Effector CD8-positive, alpha-beta T cell (primary cell): ENCODE results near the gene RAD51B.
"Not testable (repeated sequence)": the region's sequence is repeated elsewhere in the genome, so short reads cannot be mapped to it uniquely, and the experiment has no call there.

Experiments used
- DNase-seq: peaks from one replicate; lab custom pipeline; 2025; lab: John Stamatoyannopoulos, UW

The RAD51B gene

DNA sequence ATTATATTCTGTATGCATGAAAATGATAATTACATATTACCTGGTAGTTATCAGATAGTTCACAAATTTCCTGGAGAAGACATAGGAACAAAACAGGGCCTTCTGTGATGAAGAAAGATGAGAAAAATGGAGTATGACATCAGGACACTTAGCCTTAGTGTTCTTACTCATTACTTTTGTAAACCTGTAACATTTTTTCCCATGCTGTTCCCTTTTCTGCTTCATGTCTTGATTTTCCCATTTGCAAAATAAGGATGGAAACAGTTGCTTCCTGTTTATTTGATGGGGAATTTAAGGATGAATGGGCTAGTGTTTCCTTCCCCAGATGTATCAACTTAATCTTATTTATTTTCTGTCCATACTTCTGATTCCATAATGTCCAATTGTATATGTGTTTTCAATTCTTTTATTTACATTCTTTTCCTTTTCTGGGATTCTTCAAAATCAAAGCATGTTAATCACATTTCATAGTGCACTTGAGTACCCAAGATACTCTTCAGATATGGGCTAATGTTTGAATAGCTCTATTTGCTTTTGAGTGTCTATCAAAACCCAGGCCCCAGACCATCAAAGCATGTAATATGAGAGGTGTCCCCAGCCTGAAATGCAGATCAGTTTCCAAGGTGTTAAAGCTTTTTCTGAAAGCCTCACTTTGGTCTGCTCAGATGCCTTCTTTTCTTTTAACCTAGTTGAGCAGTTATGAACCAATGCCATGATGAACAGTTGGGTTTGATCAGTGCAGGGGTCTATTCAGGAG is 260.5 kb downstream of the RAD51B start:
- no peak for DNase-seq

DNA sequence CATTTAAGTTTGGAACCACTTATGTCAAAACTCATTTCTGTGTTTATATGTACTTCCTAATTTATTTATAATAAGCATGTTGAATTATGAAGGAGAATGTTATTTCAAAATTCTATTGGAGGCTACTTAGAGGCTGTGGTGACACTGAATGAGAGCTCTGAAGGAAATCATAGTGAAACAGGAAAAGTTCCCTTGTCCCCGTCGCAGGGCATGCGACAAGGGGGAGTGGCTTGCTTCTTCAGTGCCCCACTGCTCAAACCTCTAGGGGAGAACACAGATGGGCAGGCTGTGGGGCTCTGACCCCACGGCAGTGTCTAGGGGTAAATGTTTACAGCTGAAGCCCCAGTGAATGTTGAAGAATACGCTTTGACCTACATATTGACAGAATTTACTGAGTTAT is 261.9 kb downstream of the RAD51B start:
- DNase-seq: no peak

DNA sequence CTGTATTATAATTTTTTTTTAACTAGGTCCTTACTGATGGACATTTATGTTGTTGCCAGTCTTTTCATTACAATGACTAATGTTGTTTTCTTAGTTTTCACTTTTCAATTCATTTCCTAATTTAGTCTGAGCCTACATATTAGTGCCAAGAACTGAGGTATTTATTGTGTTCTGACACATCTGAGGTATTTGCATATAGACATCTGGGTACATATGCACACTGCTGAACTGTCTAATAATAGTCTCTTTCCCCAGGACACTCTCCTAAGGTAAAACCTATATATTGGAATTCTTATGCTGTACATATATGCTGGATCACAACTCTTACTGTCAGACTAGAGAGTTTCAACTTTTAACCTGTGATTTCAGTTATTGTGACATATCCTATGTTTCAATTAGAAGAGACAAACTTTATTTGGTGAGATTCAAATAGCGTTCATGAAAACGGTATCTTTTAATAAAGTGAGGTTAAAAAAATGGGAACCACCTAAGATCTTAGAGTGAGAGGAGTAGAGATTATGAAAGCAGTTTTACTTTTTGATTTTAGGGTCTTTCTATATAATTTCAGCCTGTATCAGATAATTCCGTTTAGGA is 263.2 kb downstream of the RAD51B start:
- DNase-seq: no peak

DNA sequence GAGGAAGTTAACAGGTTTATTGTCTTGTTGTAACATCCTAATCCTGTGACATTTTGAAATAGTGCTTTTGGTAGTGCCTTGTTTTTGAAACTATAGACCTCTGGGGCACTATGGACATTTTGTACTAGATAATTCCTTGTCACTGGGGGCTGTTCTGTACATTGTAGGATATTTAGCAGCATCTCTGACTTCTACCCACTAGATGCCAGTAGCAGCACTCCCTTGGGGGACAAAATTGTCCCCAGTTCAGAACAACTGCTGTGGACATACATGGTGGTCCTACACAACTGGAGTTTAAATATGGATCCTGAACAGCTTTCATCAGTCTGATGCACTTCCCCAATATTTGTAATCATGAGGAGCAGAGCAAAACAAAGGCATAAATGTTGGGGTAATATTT is 264.7 kb downstream of the RAD51B start:
- no peak for DNase-seq

DNA sequence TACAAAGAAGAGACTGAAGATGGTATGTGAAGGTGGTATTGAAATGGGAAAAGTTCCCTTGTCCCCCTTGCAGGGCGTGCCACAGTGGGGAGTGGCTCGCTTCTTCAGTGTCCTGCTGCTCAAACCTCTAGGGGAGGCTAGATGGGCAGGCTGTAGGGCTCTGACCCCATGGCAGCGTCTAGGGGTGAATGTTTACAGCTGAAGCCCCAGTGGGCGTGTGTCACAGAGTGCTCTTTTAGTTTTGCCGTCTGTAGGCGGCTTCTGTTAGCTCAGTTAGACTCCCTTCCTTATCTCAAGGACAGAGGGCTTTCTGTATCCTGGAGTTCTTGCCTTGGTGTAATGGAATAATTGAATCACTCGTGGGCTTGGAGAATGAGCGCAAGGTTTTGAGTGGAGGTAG is 266.2 kb downstream of the RAD51B start:
- no peak for DNase-seq

DNA sequence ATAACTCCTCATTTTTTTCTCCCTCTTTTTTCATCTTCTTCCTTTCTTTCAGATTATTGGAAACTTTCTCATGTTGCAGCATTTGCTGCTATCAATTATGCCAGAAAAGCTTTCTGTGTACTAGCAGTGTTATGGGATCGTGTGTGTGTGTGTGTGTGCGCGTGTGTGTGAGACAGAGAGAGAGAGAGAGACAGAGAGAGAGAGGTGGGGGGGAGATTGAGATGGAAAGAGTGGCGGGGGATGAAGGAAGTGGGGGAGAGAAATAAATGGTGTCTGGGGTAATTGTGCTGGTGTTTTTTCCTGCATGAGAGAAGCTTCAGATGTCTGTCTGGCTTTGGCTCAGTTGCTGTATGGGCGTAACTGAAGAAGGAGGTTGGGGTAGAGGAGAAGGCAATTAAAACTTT is 268.9 kb downstream of the RAD51B start:
- DNase-seq: no peak

DNA sequence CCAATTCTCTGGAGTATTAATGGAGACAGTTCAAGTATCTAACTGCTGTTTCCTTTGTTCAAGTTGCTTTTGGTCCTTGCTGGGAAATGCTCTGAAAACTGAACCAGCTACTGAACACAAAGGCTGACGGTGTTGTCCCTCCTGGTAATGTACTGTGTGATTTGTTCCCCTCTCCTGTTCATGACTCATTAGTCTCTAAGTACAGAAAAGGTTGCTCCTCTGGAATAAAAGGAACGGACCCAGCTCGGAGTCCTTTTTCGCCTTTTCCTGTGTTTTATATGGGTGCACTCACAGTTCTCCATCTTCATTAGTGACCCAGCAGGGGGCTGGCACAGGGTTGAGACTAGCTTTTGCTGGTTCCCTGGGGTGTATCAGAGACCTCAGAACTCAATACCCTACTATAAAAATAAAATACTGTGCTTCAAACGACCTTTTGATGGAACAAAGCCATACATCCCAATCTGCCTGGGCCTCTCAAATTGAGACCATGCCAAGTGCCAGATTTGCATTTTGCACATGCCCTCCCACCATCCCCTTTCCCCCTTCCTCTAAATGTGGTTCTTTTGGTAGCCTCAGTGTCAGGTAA is 269.7 kb downstream of the RAD51B start:
- no peak for DNase-seq

DNA sequence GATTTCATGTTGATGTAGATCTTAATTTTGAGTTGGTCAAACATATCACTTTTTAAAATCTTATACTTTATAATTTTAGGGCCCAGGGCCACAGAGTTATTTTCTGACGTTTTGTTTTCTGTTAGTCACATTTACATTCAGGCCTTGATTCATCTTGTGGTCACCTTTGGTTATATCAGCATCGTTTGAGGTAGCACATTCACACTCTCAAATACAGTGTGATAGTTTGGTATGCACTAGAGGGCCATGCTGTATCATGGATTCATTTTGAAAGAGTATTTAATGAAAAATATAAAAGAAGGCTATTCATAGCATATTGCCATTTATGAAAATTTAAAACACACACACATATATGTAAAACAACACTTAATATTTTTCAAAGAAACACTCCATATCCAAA is 274.6 kb downstream of the RAD51B start:
- DNase-seq: no peak

DNA sequence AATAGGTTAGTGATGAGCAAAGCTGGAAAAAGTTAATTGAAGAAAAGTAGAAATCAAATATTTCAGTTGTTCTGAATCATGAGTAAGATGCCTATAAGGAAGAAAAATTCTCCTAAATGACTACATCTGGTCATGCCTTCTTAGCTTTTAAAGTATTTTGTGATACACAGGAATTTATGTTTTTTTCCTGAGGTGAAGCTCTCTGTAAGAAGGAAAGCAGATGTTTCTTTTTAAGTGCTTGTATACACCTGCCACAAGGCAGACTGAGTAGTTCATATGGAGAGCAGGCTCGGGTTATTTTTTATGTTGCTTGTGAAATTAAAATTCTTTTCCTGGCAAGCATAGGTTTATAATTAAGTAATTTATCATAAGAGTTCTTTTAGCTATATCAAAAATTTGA is 275.2 kb downstream of the RAD51B start:
- no peak for DNase-seq

DNA sequence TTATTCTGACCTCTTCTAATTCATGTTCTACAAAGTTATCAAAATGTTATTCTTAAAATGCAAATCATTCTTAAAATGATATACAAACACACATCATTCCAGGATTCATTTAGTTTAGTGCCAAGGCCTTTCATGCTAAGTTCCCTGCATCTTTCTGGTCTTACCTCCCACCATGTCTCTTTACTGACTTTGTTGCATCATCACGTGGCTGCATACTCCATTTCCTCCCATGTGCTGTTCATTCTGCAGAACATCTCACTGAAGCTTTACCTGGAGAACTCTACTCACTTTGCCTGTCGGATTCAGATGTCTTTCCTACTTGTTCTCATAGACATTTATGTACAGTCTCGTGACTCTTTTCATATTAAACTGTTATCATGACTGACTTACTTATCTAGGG is 278.1 kb downstream of the RAD51B start:
- DNase-seq: no peak

DNA sequence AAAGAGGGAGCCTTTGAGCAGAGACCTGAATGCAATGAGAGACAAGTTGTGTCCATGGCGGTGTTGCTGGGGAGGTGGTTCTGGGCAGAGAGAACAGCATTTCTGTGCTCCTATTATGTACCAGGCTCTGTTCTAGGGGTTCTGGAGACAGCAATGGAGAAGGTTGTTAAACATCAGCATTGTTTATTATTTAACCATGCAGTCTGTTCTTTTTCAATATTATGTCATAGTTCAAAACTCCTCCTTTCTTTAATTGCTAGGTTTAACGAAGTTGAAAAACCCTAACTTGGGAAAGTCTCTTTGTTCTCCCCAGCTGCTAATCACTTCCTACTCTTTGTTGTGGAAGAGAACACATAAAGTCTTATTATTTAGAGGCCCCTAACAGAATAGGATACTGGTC is 279.3 kb downstream of the RAD51B start:
- DNase-seq: no peak

DNA sequence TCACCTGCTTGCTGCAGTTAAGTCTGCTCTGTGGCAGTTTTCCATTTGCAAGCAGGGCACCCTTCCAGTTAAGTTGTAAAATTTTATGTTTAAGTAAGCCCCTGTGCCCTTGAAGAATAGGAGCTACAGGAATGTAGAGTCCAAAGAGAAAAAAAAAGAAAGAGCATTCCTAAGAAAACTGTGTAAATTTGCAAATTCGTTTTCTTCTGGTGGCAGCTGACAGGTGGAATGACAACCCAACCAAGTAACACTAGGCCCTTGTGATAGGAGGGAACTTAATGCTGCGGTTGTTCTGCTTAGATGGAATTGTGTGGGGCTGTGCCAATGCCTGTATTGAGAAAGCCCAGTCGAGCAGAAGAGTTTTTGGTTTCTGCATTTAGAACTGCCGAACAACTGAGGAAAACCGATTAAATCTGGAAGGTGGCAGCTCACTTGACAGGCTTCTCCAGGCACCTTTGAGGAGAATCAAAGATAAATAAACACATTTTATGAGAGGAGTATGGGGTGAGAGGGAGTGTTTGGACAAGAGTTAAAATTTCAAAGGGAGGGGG is 280.0 kb downstream of the RAD51B start:
- no peak for DNase-seq

DNA sequence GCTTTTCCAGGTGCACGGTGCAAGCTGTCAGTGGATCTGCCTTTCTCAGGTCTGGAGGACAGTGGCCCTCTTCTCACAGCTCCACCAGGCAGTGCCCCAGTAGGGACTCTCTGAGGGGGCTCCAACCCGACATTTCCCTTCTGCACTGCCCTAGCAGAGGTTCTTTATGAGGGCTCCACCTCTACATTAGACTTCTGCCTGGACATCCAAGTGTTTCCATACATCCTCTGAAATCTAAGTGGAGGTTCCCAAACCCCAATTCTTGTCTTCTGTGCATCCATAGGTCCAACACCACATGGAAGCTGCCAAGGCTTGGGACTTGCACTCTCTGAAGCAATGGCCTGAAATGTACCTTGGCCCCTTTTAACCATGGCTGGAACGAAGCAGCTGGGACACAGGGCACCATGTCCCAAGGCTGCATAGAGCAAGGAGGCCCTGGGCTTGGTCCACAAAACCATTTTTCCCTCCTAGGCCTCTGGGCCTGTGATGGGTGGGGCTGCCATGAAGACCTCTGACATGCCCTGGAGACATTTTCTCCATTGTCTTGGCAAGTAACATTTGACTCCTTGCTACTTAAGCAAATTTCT is 282.2 kb downstream of the RAD51B start:
- not testable (repeated sequence) for DNase-seq

DNA sequence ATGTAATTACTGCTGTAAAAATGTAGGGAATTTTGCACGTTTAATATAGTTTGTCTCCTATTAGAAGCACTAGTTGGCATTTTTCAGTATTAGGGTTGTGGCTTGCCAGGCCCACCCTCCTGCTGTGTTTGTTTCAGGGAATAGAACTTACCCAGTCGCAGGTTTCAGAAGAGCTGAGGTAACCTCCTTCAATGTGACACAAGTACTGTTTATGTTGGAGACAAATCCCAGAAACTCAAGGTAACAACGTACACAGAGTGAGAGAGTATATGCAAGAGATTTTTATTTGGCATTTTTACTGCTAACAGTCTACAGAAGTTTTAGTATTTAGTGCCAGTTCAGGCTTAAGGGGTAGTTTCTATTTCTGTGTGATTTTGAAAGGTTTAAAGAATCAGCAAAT is 284.3 kb downstream of the RAD51B start:
- no peak for DNase-seq

DNA sequence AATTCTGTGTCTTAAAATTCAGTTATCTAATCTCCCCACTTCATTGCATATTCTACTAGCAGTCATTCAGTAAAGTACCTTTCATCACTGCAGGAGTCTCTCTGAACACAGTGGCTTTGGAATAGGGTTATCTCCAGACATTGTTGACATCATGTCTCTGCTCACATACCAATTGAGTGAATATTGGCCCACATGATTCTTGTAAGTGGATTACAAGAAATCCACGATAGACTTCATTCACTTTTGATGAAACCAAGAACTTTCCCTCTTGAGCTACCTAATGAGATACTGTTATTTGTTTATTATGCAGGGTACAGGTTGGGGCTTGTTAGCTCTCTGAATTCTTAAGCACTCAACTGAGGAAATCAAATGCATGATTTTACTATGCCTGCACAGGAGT is 284.9 kb downstream of the RAD51B start:
- no peak for DNase-seq

DNA sequence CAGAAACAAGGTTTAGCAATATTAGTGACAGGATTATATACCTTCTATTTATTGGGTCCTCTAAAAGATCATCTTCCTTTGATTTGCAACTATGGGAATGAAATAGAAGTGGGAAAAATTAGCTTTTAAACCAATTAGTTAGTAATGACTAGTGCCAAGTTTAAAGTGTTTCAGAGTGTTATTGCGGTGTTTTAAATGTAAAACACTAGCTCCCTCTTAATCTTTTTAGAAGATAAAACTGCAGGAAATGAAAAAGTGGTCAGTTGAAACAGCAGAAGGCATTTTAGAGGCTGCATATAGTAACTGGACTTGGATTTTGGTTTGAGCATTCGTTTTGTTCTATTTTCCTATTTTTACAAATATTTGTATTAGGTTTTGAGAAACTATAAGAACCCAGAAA is 286.2 kb downstream of the RAD51B start:
- DNase-seq: no peak

DNA sequence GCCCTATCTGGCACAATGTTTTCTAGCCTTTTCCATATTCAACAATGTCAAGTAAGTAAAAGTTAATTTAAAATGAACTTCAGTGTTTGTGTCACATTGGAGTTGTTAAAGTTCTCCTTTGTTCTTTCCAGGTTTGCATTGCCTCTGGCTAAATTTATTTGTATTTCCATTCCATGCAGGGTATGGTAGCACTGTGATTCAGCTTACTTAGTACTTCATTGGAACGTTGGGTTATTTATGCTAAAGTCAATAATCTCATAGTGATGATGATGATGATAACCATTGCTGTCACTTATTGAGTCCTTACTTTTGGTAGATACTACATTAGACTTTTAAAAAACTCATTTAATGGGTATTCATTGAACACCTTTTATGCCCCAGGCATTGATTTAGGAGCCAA is 286.9 kb downstream of the RAD51B start:
- DNase-seq: no peak

DNA sequence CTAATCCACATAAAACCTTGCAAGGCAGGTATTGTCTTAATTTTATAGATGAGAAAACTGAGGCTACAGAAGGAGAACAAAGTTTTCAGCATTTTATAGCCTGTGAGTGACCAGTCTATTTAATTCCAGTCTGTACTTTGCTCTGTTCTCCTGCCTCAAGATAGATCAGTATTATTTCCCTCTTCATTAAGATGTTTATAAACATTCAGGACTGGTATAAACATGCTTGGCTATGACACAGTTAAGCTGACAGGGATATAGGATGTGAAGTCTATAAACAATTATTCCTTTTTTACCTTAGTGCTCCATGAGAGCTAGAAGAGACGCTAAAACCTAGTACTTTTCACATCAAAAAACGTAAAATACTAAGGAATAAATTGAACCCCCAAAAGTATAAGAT is 287.3 kb downstream of the RAD51B start:
- DNase-seq: no peak

DNA sequence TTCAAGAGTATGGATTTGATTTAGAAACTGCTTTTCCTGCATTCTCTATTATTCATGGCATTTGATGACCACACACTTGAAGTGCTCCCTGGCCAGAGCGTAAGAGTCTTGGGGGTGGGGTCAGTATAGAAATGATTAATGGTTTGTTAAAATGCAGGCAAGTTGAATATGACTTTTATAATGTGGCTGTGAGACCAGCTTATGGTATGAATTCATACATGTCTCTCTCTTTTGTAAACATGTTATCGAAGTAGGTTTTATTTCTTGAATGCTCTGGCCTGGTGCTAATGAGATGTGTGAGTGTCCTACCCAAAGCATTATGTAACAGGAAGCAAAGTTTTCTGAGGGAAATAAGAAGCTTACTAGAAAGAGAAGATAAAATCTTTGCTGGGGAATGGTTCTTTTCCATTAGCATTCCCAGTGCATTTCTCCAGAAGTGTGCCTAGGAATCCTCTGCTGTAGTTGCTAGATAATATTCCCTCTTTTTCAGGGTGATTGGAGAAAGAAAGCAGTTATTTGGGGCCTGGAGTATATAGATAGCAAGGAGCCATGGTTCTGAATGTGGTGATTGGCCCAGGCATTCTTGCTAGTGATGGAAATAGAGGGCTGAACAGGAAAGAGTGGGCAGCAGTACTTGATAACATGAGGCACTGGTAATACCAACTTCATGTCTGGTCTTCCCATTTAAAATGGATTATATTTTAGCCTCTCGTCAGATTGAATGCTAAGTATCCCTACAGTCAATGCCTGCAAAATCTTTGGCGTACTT is 289.7 kb downstream of the RAD51B start:
- DNase-seq: no peak

DNA sequence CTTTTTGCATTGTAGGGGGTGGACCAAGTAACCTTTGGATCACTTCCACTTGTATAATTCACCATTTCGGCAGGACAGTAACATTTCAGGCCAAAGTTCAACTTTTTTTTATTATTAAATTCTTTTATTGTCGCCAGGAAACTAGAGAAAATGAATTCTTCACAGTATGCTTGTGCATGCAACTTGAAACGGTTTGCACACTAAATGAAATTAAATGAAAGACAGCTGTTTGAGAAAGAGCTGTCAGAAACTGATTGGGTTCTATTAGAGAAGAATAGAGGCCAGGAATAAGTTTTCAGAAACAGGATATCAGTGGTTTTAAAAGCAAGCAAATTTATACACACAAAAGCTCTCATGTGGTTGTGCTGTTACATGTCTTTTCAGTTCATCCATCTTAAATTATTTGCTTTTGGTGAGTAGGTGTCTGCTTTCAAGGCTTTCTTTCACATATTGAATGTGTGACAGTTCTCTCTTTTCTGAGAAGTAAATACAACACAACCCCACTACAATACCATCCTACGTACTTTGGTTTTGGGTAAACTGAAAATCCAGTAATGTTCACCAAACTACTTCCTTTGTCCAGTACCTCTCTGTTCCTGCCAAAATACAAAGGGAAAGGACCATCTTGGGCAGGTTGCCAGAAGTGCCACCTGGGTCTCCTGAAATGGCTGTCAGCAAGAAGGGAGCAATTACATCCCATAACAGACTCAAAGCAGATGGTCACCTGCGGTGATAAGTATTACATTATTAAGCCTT is 291.7 kb downstream of the RAD51B start:
- no peak for DNase-seq

DNA sequence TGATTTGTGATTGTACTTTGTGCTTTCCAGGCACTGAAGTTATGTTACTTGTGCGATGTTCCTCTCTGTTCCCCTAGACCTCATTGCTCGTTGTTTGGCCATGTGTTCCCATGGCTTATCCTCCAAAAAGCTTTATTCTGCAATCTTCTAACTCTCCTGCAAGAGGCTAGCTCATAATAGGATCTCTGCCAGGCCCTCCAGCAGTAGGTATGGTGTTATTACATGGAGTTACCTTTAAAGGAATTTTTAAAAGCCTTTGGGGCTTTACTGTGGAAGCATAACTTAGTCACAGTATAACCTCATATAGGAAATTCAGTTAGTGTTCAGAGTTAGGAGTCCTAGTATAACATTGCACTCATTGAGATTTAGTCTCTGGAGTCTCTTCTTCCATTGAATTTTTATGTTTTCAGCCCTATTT is 292.3 kb downstream of the RAD51B start:
- DNase-seq: no peak
